ENCODE measurements around the gene TRPM2. TPM values are rescaled to one million over a fixed set of nuclear protein-coding genes. Genes with fewer than 3 reads are reported as not detected.

The TRPM2 gene
- total RNA-seq, 3 donors from 2014 or later = 1.5 to 10.3 (median 7.2) TPM

GRCh38 chr21:44433791-44434567 lies 80.6 kb downstream of the TRPM2 start:
- no peak for TF ChIP-seq CTCF (IDR thresholded peaks at IDR 0.05)
- intact Hi-C loops (cut with DNase I, micrococcal nuclease) = no loop called here
- H3K4me1 ChIP-seq (ENCODE audit: low read depth) = no peaks in the 10 kb centered on the region
- no peak for DNase-seq
- no peak overlapping the region for H3K4me3 ChIP-seq
- peaks cover 11% of the 10 kb centered on the region for H3K9me3 ChIP-seq
- no peaks in the 10 kb centered on the region for H3K36me3 ChIP-seq (ENCODE audit: low read depth)
- no peak for ATAC-seq

GRCh38 chr21:44434568-44434925 lies 81.1 kb downstream of the TRPM2 start:
- Histone ChIP-seq H3K36me3 (ENCODE audit: low read depth) (no peaks in the 10 kb centered on the region), H3K4me3 (no peak overlapping the region), H3K9me3 (peaks cover 6% of the 10 kb centered on the region), H3K4me1 (ENCODE audit: low read depth) (no peaks in the 10 kb centered on the region)
- ATAC-seq = no peak
- no peak for DNase-seq
- intact Hi-C loops (cut with DNase I, micrococcal nuclease) = no loop called here
- no peak for TF ChIP-seq CTCF (IDR thresholded peaks at IDR 0.05)

GRCh38 chr21:44434936-44435635 lies 81.7 kb downstream of the TRPM2 start:
- H3K4me1 ChIP-seq (ENCODE audit: low read depth) = no peaks in the 10 kb centered on the region
- ATAC-seq (no peak), DNase-seq (peak in 1 of 3 donors; percentile 45)
- peaks cover under 1% of the 10 kb centered on the region for H3K9me3 ChIP-seq
- H3K36me3 ChIP-seq (ENCODE audit: low read depth) = no peaks in the 10 kb centered on the region
- no peak for TF ChIP-seq CTCF (IDR thresholded peaks at IDR 0.05)
- intact Hi-C loops (cut with DNase I, micrococcal nuclease) = no loop called here
- no peak overlapping the region for H3K4me3 ChIP-seq

GRCh38 chr21:44436111-44436611 lies 82.7 kb downstream of the TRPM2 start:
- DNase-seq (peak in 2 of 3 donors; percentile 15 to 27), ATAC-seq (no peak)
- H3K4me3 ChIP-seq = no peak overlapping the region
- intact Hi-C loops (cut with DNase I, micrococcal nuclease) = no loop called here
- no peaks in the 10 kb centered on the region for H3K4me1 ChIP-seq (ENCODE audit: low read depth)
- TF ChIP-seq CTCF (IDR thresholded peaks at IDR 0.05) = no peak
- no peaks in the 10 kb centered on the region for H3K36me3 ChIP-seq (ENCODE audit: low read depth)
- no peaks in the 10 kb centered on the region for H3K9me3 ChIP-seq

- Histone ChIP-seq H3K4me1 (ENCODE audit: low read depth) (no peaks in the 10 kb centered on the region), H3K9me3 (no peaks in the 10 kb centered on the region), H3K36me3 (ENCODE audit: low read depth) (no peaks in the 10 kb centered on the region), H3K4me3 (no peak overlapping the region)
- ATAC-seq = no peak
- TF ChIP-seq CTCF (IDR thresholded peaks at IDR 0.05) = no peak
- intact Hi-C loops (cut with DNase I, micrococcal nuclease) = no loop called here
- peak in 2 of 3 donors; percentile 8 to 28 for DNase-seq
Observed at GRCh38 chr21:44436958-44437357, 83.5 kb downstream of the TRPM2 start.

All from mucosa of descending colon (tissue), 3 donors.